Fibroblast of pulmonary artery (primary cell): ENCODE results near the gene KLRK1.
"Not testable (repeated sequence)": the region's sequence is repeated elsewhere in the genome, so short reads cannot be mapped to it uniquely, and the experiment has no call there.

Experiments used
- DNase-seq: peaks from one replicate; pipeline ENCODE4 v3.0.0-alpha.2; 2010; ENCODE audit warnings: low read depth
- H3K4me3 ChIP-seq: replicated peaks from 2 replicates; pipeline ENCODE4 v1.5.1; 2011; ENCODE audit warnings: low read depth, mild to moderate bottlenecking, control low read depth, low read length, moderate library complexity
- TF ChIP-seq, protein P1 (sequence below): IDR thresholded peaks from 2 replicates; pipeline ENCODE4 v1.5.1; 2011; ENCODE audit warnings: mild to moderate bottlenecking, control low read depth, low read length, inconsistent platforms; ENCODE audit errors: missing control alignments

KLRK1 gene

DNA sequence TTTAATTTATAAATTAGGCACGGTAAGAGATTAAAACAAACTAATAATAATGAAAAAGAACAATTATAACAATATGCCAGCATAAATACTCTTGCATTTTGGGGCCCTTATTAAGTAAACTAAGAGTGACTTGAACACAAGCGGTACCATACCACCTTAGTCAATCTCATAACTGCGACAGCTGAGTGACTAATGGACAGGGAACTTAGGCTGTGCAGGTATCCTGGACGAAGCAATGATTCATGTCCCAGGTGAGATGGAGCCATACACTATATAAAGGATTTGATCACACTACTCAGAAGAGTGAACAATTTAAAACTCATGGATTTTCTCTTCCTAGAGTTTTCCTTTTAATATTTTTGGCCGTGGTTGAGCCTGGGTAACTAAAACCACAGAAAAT, 15.5 kb upstream of the KLRK1 start:
- no peak overlapping the region for H3K4me3 ChIP-seq

GRCh38 chr12:10404798-10405197, 15.0 kb upstream of the KLRK1 start:
- DNase-seq = no peak
- TF ChIP-seq, protein P1, sequence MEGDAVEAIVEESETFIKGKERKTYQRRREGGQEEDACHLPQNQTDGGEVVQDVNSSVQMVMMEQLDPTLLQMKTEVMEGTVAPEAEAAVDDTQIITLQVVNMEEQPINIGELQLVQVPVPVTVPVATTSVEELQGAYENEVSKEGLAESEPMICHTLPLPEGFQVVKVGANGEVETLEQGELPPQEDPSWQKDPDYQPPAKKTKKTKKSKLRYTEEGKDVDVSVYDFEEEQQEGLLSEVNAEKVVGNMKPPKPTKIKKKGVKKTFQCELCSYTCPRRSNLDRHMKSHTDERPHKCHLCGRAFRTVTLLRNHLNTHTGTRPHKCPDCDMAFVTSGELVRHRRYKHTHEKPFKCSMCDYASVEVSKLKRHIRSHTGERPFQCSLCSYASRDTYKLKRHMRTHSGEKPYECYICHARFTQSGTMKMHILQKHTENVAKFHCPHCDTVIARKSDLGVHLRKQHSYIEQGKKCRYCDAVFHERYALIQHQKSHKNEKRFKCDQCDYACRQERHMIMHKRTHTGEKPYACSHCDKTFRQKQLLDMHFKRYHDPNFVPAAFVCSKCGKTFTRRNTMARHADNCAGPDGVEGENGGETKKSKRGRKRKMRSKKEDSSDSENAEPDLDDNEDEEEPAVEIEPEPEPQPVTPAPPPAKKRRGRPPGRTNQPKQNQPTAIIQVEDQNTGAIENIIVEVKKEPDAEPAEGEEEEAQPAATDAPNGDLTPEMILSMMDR = no peak
- no peak overlapping the region for H3K4me3 ChIP-seq

More for the DNA sequence above, 15.5 kb upstream of the KLRK1 start:
- TF ChIP-seq, protein P1 = no peak
- DNase-seq = no peak

- no peak overlapping the region for H3K4me3 ChIP-seq
- no peak for DNase-seq
- TF ChIP-seq, protein P1 = no peak
Observed at GRCh38 chr12:10400829-10401228, 11.0 kb upstream of the KLRK1 start.

GRCh38 chr12:10398168-10398567, 8.3 kb upstream of the KLRK1 start:
- DNase-seq = no peak
- H3K4me3 ChIP-seq = no peak overlapping the region
- TF ChIP-seq, protein P1 = no peak

GRCh38 chr12:10397296-10397695, 7.5 kb upstream of the KLRK1 start:
- DNase-seq = no peak
- no peak overlapping the region for H3K4me3 ChIP-seq
- TF ChIP-seq, protein P1 = no peak

GRCh38 chr12:10396176-10396575, 6.3 kb upstream of the KLRK1 start:
- not testable (repeated sequence) for DNase-seq, H3K4me3 ChIP-seq

DNA sequence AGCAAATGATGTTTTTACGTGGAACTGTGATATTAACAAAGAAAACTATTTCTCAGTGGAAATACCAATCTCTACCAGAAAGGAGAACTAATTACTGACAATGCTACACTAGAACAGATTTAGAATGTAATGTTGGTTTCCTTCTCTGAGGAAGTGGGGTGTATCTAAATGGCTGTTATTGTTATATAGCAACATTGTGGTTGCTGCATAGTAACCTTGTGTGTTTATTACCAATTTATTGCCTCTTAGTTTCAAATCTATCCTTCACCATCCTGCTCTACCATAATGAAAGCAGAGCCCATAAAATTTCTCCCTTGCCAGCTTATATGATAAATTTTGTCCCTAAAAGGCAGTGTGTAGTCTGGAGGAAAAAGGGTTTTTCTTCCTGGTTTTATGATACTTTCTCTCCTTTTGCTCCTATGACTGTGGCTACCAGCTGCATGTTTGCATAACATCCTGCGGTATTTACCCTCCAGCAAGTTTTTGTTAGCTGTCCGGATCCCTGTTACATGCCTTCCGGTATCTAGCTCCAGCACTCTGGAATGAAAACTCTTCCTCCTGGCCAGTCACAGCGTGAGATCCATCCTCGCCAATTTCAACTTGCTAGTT, 5.7 kb upstream of the KLRK1 start:
- DNase-seq = peak; percentile 76
- no peak overlapping the region for H3K4me3 ChIP-seq
- TF ChIP-seq, protein P1 = no peak

GRCh38 chr12:10394531-10395152, 4.8 kb upstream of the KLRK1 start:
- not testable (repeated sequence) for H3K4me3 ChIP-seq, DNase-seq
